UCSD-AML1 (cell line): ENCODE results near the gene MGAT5.

Experiments
- DNase-seq: peaks from one replicate; lab custom pipeline; 2025; ENCODE audit not compliant: unreplicated experiment; lab: John Stamatoyannopoulos, UW

The MGAT5 gene

GRCh38 chr2:134441153-134441863 is 187.4 kb downstream of the MGAT5 start:
- DNase-seq: no peak

GRCh38 chr2:134443814-134444480 is 190.1 kb downstream of the MGAT5 start:
- DNase-seq: no peak

DNA sequence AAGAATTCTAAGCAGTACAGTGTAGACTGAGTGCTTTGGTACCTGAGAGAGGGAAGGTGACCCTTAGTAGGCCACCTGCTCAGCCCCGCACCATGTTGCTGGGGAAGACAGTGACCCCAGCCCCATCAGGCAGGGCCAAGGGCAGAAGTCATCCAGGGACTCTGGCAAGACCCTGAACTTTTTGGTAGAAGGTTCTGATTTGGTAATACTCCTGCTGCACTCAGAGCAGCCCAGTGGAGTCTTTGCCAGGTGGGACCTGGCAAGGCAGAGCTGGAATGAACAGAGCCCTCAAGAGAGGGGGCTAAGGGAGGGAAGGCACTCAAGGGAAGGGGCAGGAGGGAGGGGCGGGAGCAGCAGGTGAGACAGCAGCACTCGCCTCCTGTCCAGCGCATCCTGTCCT is 191.2 kb downstream of the MGAT5 start:
- no peak for DNase-seq

- DNase-seq: no peak
These were observed 192.1 kb downstream of the MGAT5 start for GRCh38 chr2:134445985-134446382.

- DNase-seq: no peak
These were observed 192.6 kb downstream of the MGAT5 start for GRCh38 chr2:134446383-134447017.

GRCh38 chr2:134447669-134448068 is 193.8 kb downstream of the MGAT5 start:
- DNase-seq: no peak

DNA sequence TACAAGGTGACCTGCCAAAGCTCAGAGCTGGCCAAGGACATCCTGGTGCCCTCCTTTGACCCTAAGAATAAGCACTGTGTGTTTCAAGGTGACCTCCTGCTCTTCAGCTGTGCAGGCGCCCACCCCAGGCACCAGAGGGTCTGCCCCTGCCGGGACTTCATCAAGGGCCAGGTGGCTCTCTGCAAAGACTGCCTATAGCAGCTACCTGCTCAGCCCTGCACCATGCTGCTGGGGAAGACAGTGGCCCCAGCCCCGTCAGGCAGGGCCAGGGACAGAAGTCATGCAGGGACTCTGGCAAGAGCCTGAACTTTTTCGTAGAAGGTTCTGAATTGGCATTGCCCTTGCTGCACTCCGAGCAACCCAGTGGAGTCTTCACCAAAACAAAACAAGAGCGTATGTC is 194.8 kb downstream of the MGAT5 start:
- no peak for DNase-seq

DNA sequence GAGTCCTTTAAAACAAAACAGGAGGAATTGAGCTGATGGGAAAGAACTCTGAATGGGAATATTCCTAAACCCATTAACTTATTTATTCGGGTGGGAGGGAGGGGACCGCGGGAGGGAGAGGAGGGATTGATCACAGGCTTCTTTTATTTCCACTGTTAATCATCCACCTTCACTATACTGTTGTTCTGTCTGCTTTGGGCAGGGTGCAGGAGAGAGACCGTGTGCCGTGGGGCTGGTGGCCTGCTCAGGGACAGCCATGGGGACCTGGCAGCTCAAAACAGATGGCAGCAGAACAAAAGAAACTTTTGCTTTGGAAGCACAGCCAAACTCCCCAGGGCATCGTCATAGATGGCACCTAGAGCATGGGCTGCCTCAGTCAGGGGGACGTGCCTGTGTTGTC is 195.3 kb downstream of the MGAT5 start:
- no peak for DNase-seq

DNA sequence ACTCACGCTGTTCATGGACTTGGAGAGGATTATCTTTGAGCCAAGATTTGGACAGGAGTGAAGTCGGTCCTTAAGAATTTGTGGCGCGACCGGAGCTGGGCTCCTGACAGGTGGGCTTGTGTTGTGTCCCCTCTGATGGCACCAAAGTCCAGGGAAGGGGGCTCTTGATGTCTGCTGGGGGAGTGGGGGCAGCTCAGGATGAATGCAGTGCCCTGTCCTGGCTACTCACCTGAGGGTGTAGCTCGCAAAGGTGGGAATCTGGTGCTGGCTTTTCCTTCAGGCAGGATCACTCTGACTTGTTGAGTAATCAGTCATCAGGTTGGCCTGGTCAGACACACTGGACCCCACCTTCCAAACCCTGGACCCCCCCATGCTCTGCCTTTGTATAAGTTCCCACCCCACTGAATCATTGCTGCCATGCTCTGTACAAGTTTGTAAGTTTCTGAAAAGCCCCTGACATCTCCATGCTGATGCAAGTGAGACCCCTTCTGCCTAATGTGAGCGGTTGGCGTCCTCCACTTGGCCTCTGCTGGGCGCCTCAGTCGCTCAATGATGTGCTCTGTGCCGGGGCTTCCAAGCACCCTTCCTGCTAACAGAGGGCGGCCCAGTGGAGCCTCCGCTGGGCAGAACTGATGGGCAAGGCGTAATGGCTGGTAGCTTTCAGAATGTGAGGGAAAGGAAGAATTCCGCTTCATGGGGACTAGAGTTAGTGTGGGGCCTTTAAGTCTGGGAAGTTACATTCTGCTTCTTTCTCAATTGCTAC is 196.1 kb downstream of the MGAT5 start:
- no peak for DNase-seq

DNA sequence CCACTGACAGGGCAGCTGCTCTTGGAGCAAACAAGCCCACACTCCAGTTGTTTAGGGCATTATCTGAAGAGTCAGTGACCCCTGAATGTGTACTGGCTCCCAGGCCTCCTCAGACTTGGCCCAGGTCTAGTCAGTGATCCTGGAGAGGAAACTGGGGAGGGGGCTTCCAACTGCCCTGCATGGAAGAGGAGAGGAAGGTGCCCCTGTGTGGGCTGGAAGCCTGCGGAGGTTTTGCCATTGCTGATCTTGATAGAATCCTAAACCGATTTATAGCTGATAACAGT is 197.4 kb downstream of the MGAT5 start:
- no peak for DNase-seq

- DNase-seq: no peak
These were observed 198.3 kb downstream of the MGAT5 start for GRCh38 chr2:134452042-134452733.

GRCh38 chr2:134453476-134453875 is 199.6 kb downstream of the MGAT5 start:
- DNase-seq: no peak

GRCh38 chr2:134453973-134454372 is 200.1 kb downstream of the MGAT5 start:
- no peak for DNase-seq

DNA sequence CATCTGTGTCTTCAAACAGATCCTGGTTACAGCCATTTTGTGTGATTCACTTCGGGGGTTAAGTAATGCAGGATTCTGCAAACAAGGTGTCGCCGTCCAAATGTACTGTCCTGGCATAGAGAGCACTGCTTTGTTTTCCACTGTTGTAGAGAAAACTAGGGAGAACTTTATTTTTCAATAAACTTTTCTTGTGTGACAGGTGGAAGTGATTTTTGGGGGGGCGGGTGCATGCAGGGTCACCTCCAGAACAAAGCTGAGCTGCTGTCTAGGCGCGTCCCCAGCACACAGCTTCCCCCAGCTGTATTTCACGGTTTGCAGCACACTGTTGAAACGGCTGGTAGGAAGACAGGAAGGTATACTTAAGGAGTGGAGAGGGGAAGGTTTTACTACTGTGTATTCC is 200.6 kb downstream of the MGAT5 start:
- no peak for DNase-seq

GRCh38 chr2:134454931-134455330 is 201.1 kb downstream of the MGAT5 start:
- no peak for DNase-seq

GRCh38 chr2:134455426-134455825 is 201.6 kb downstream of the MGAT5 start:
- DNase-seq: no peak

DNA sequence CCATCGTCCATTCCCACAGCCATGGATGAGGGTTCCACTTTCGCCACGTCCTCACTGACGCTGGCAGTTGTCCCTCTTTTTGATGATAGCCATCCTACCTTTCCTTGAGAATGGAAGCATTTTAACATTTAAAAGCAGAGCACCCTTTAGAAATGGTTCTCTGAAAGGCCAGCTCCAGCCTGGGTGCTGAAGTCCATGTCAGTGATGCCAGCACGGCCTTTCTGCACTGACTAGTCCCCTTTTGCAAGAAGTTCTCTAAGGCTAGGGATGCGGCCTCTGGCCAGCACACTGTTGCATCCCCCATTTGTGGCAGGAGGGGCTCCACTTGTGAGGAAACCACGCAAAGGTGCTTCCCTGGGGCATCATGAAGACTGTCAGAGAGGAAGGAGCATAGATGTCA is 203.5 kb downstream of the MGAT5 start:
- DNase-seq: no peak

GRCh38 chr2:134457765-134458472 is 204.0 kb downstream of the MGAT5 start:
- DNase-seq: no peak

GRCh38 chr2:134458473-134458853 is 204.6 kb downstream of the MGAT5 start:
- no peak for DNase-seq

DNA sequence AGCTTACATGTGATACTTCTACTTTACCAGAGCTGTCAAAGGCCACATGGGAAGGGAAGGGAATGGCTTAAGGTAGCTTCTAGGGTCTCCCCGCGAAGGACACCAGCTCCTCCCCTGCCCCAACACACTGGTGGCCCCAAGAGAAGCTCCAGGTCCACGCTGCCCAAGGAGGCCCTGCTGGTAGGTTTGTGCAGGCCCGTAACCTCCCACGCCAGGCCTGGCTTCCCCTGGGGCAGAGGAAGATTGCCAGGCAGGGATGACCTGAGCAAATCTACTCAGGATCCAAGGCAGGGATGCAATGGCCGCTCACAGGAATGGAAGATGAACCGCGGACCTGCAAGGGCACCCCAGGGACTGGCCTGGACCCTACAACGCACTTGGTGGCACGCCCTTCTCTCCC is 205.1 kb downstream of the MGAT5 start:
- no peak for DNase-seq
